Astrocyte of the spinal cord (primary cell): ENCODE data around the gene LRRIQ3.
A peak's percentile ranks its signal among the peaks of the same experiment; 100 is the strongest.
"Not testable (repeated sequence)": the region's sequence is repeated elsewhere in the genome, so short reads cannot be mapped to it uniquely, and the experiment has no call there.

Source experiments
- DNase-seq: peaks from one replicate; pipeline ENCODE4 v3.0.0; 2011; ENCODE audit warnings: low read depth, low spot score
- H3K4me3 ChIP-seq: 2 replicates; pipeline ENCODE4 v1.5.1; 2011; ENCODE audit warnings: low read depth, mild to moderate bottlenecking, low read length, moderate library complexity
- CTCF ChIP-seq: IDR thresholded peaks from 2 replicates; pipeline ENCODE4 v1.5.1; 2012; ENCODE audit warnings: low read depth, mild to moderate bottlenecking, low read length, inconsistent platforms
- in situ Hi-C: cut with HindIII; loops from 2 replicates; pipeline ENCODE4 v1.10.0; 2017; ENCODE audit warnings: low sequenced_read_pairs

LRRIQ3 gene

GRCh38 chr1:74145086-74145485, 52.9 kb downstream of the LRRIQ3 start:
- no peak for TF ChIP-seq CTCF
- no peak overlapping the region for H3K4me3 ChIP-seq
- no peak for DNase-seq
- in situ Hi-C loops, result no loop called here

GRCh38 chr1:74117370-74117769, 80.6 kb downstream of the LRRIQ3 start:
- DNase-seq, in situ Hi-C loops, H3K4me3 ChIP-seq: not testable (repeated sequence)

GRCh38 chr1:74113333-74113732, 84.6 kb downstream of the LRRIQ3 start:
- TF ChIP-seq CTCF, result no peak
- in situ Hi-C loops, result no loop called here
- no peak overlapping the region for H3K4me3 ChIP-seq
- DNase-seq, result no peak

- in situ Hi-C loops, result no loop called here
- DNase-seq, result no peak
- no peak overlapping the region for H3K4me3 ChIP-seq
- no peak for TF ChIP-seq CTCF
Measured at GRCh38 chr1:74107394-74107793, 90.6 kb downstream of the LRRIQ3 start.

GRCh38 chr1:74091371-74091770, 106.6 kb downstream of the LRRIQ3 start:
- DNase-seq, result no peak
- no peak overlapping the region for H3K4me3 ChIP-seq
- in situ Hi-C loops, result no loop called here
- no peak for TF ChIP-seq CTCF

- H3K4me3 ChIP-seq, result no peak overlapping the region
- no peak for DNase-seq
- no peak for TF ChIP-seq CTCF
- in situ Hi-C loops, result no loop called here
Measured at GRCh38 chr1:74083128-74083527, 114.8 kb downstream of the LRRIQ3 start.

- DNase-seq, result peak; percentile 6
- no peak overlapping the region for H3K4me3 ChIP-seq
- no peak for TF ChIP-seq CTCF
- in situ Hi-C loops, result no loop called here
Measured at GRCh38 chr1:74065081-74065480, 132.9 kb downstream of the LRRIQ3 start.
